Thoracic aorta (tissue), 2 donors: ENCODE results near the gene ZNF687. TPM values are rescaled to one million over a fixed set of nuclear protein-coding genes. Genes with fewer than 3 reads are reported as not detected.
"Not testable (repeated sequence)": the region's sequence is repeated elsewhere in the genome, so short reads cannot be mapped to it uniquely, and the experiment has no call there.

Experiments
- ATAC-seq: fragments of 150-250 bp; one replicate; pipeline ENCODE4 v1.8.0; 2017; ENCODE audit warnings: low read depth; ENCODE audit not compliant: insufficient number of reproducible peaks, low FRiP score
- DNase-seq: peaks from one replicate; pipeline ENCODE4 v3.0.0-alpha.2; 2020; ENCODE audit warnings: low spot score
- H3K27ac ChIP-seq, 2 donors: fragments of 200-600 bp; sonication (generic); 1 replicate in 1 of 2; 2 replicates in 1 of 2; pipeline ENCODE4 v1.5.1; 2016; ENCODE audit warnings: mild to moderate bottlenecking in 2 of 2, moderate library complexity in 2 of 2
- H3K27me3 ChIP-seq: fragments of 200-600 bp; sonication (generic); replicated peaks from 2 replicates; pipeline ENCODE4 v1.6.0; 2016; ENCODE audit warnings: mild to moderate bottlenecking; ENCODE audit not compliant: insufficient read depth
- H3K36me3 ChIP-seq: fragments of 200-600 bp; sonication (generic); one replicate; pipeline ENCODE4 v1.5.1; 2016
- H3K4me1 ChIP-seq, 2 donors: fragments of 200-600 bp; sonication (generic); 1 replicate in 1 of 2; 2 replicates in 1 of 2; pipeline versions ENCODE4 v1.5.1 to v1.6.0; 2016; ENCODE audit warnings: low read depth in 2 of 2, mild to moderate bottlenecking in 1 of 2; ENCODE audit not compliant: control insufficient read depth in 1 of 2
- H3K4me3 ChIP-seq: fragments of 200-600 bp; sonication (generic); 2 replicates; pipeline ENCODE4 v1.5.1; 2016; ENCODE audit warnings: mild to moderate bottlenecking
- H3K9me3 ChIP-seq: fragments of 200-600 bp; sonication (generic); 2 replicates; pipeline ENCODE4 v1.5.1; 2016
- total RNA-seq, 2 donors: library from RNA; depleted of rRNA; stranded (reverse); fragments of >200 nt; gene quantifications; one replicate each; pipeline versions ENCODE4 v1.1.0 to v1.2.3, GENCODE V29; 2016
- TF ChIP-seq, protein P1 (sequence below): fragments of 200-600 bp; sonication (generic); IDR thresholded peaks from one replicate; pipeline ENCODE4 v1.5.1; 2019; ENCODE audit warnings: antibody characterized with exemption

Gene ZNF687
- total RNA-seq, 2 donors from 2014 or later, result 22.7 to 32.2 TPM

DNA sequence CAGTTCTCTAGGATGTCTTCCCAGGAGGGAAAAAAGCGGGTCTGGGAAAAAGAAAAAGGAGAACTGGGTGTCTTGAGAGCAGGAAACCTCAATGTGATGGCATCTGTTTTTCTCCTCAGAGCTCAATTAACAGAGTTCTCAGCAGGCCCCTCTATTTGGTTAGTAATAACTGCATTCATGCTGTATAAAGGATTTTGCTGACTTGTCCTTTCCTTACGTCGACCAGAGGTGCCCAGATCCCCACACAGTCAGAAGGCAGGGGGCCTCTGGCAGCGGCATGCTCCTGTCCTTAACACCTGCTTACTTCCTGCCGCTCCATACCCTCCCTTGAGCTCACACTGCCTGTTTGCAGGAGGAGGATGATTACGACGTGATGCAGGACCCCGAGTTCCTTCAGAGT, 15.3 kb upstream of the ZNF687 start:
- DNase-seq, result no peak
- TF ChIP-seq, protein P1, sequence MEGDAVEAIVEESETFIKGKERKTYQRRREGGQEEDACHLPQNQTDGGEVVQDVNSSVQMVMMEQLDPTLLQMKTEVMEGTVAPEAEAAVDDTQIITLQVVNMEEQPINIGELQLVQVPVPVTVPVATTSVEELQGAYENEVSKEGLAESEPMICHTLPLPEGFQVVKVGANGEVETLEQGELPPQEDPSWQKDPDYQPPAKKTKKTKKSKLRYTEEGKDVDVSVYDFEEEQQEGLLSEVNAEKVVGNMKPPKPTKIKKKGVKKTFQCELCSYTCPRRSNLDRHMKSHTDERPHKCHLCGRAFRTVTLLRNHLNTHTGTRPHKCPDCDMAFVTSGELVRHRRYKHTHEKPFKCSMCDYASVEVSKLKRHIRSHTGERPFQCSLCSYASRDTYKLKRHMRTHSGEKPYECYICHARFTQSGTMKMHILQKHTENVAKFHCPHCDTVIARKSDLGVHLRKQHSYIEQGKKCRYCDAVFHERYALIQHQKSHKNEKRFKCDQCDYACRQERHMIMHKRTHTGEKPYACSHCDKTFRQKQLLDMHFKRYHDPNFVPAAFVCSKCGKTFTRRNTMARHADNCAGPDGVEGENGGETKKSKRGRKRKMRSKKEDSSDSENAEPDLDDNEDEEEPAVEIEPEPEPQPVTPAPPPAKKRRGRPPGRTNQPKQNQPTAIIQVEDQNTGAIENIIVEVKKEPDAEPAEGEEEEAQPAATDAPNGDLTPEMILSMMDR, result no peak
- Histone ChIP-seq H3K27me3 (no peaks in the 10 kb centered on the region), H3K9me3 (no peaks in the 10 kb centered on the region), H3K36me3 (peaks cover 41% of the 10 kb centered on the region), H3K27ac (no peak overlapping the region), H3K4me1 (no peaks in the 10 kb centered on the region), H3K4me3 (no peak overlapping the region)
- ATAC-seq, result no peak

DNA sequence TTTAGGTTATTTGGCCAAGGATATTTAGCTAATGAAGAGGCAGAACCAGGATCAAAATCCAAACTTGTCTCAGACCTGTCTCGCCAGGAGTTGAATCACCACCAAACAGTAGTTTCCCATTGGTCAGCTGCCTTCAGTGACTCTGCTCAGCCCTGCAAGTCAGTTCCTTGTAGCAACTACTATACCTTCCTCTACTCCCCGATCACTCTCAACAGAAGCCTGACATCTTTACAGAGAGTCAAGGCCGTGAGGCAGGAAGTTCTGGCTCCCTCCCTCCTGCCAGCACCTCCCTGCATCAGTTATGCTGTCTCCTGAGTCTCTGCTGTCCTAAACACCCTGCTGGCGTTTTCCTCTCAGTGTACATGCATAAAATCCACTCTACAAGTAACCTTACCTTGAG, 14.3 kb upstream of the ZNF687 start:
- no peaks in the 10 kb centered on the region for H3K27me3 ChIP-seq
- H3K9me3 ChIP-seq, result no peaks in the 10 kb centered on the region
- TF ChIP-seq, protein P1, result no peak
- H3K4me3 ChIP-seq, result no peak overlapping the region
- ATAC-seq (no peak), DNase-seq (no peak)
- H3K4me1 ChIP-seq, result no peaks in the 10 kb centered on the region
- peaks cover 41% of the 10 kb centered on the region for H3K36me3 ChIP-seq
- H3K27ac ChIP-seq, result no peak overlapping the region

DNA sequence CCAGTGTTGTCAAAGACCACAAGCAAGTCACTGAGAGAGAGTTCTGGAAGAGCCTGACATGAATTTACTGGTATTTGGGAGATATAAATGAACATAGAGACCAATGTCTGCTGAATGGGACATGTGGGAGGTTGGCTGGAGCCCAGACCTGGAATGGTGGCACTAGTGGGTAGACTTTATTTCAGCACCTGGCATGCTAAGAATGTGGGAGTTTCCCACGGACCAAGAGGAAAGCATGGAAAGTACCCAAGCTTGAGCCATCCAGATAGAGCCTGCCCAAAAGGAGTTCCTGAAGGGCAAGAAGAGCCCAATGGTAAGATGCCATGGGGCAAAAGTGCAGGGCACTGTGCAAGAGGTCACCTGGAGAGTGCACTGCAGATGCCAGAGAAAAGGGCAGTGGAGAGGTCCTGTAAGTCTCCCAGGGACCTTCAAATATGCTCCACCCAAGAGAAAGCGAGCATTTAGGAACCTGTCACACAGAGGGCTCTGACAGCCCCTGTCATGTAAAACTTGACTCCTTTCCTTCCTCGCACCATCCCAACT, 8.1 kb upstream of the ZNF687 start:
- TF ChIP-seq, protein P1, result no peak
- H3K27ac ChIP-seq, result no peak overlapping the region
- no peak overlapping the region for H3K4me3 ChIP-seq
- H3K4me1 ChIP-seq, result no peaks in the 10 kb centered on the region
- H3K36me3 ChIP-seq, result peaks cover 6% of the 10 kb centered on the region
- DNase-seq (no peak), ATAC-seq (no peak)
- H3K9me3 ChIP-seq, result no peaks in the 10 kb centered on the region
- no peaks in the 10 kb centered on the region for H3K27me3 ChIP-seq

DNA sequence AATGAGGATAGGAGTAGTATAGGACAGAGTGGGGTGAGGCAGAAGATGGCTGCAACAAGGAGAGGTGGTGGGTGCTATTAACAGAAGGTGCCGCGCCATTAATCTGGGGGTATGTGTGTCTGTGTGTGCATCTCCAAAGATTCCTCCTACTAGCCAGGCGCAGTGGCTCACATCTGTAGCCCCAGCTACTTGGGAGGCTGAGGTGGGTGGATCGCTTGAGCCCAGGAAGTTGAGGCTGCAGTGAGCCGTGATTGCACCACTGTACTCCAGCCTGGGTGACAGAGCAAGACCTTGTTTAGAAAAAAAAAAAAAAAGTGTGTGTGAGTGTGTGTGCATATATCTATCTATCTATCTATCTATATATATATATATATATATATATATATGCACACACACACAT, 6.8 kb upstream of the ZNF687 start:
- not testable (repeated sequence) for H3K4me1 ChIP-seq, ATAC-seq, H3K27me3 ChIP-seq, H3K36me3 ChIP-seq, H3K4me3 ChIP-seq, DNase-seq, H3K27ac ChIP-seq, H3K9me3 ChIP-seq

DNA sequence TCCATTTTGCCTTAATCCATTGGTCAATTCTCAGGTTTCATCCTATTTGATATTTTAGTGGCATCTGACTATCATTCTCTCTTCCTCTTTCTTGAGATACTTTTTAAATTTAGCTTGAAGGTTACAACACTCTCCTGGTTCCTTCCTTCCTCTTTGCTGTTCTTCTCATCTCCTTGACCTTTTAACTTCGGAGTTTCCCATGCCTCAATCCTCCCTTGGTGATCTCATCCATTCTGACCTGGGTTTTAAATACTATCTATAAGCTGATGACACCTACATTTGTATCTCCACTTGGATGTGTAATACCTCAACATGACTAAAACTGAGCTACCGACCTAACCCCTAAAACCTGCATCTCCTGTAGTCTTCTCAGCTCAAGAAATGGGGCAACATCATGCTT, 4.8 kb upstream of the ZNF687 start:
- Histone ChIP-seq H3K9me3 (no peaks in the 10 kb centered on the region), H3K27me3 (no peaks in the 10 kb centered on the region), H3K4me3 (no peak overlapping the region), H3K36me3 (no peaks in the 10 kb centered on the region), H3K27ac (no peak overlapping the region), H3K4me1 (peaks cover 0 to 5% of the 10 kb centered on the region in 2 donors)
- DNase-seq (no peak), ATAC-seq (no peak)
- TF ChIP-seq, protein P1, result no peak
